Activated effector memory CD4-positive, alpha-beta T cell treated with Interleukin-2 at 50 U/mL for 16 hours (primary cell): ENCODE measurements around the gene CUTC.
"Not testable (repeated sequence)": the region's sequence is repeated elsewhere in the genome, so short reads cannot be mapped to it uniquely, and the experiment has no call there.

ENCODE experiments used
- DNase-seq: peaks from one replicate; pipeline ENCODE4 v3.0.0-alpha.2; 2020

CUTC gene

GRCh38 chr10:99743841-99744240, 11.8 kb downstream of the CUTC start:
- DNase-seq = no peak

- DNase-seq = not testable (repeated sequence)
These were observed 14.1 kb downstream of the CUTC start for GRCh38 chr10:99746166-99746565.

GRCh38 chr10:99748823-99749451, 16.9 kb downstream of the CUTC start:
- DNase-seq = no peak

- DNase-seq = no peak
These were observed 18.6 kb downstream of the CUTC start for GRCh38 chr10:99750641-99751040.

- DNase-seq = no peak
These were observed 22.6 kb downstream of the CUTC start for GRCh38 chr10:99754670-99755069.

GRCh38 chr10:99756159-99756558, 24.1 kb downstream of the CUTC start:
- DNase-seq = no peak

GRCh38 chr10:99758211-99758891, 26.3 kb downstream of the CUTC start:
- no peak for DNase-seq

- no peak for DNase-seq
These were observed 28.3 kb downstream of the CUTC start for GRCh38 chr10:99760321-99760720.

GRCh38 chr10:99761365-99761764, 29.3 kb downstream of the CUTC start:
- DNase-seq = no peak

GRCh38 chr10:99765672-99766301, 33.8 kb downstream of the CUTC start:
- DNase-seq = no peak

- no peak for DNase-seq
These were observed 34.3 kb downstream of the CUTC start for GRCh38 chr10:99766302-99766681.

- no peak for DNase-seq
These were observed 35.9 kb downstream of the CUTC start for GRCh38 chr10:99767901-99768300.

- DNase-seq = no peak
These were observed 36.5 kb downstream of the CUTC start for GRCh38 chr10:99768556-99768955.

- no peak for DNase-seq
These were observed 37.7 kb downstream of the CUTC start for GRCh38 chr10:99769706-99770105.

- DNase-seq = no peak
These were observed 38.5 kb downstream of the CUTC start for GRCh38 chr10:99770408-99771045.

- DNase-seq = no peak
These were observed 43.8 kb downstream of the CUTC start for GRCh38 chr10:99775850-99776249.

- DNase-seq = no peak
These were observed 46.1 kb downstream of the CUTC start for GRCh38 chr10:99777918-99778714.

- no peak for DNase-seq
These were observed 47.3 kb downstream of the CUTC start for GRCh38 chr10:99779335-99779734.

GRCh38 chr10:99781734-99782429, 49.8 kb downstream of the CUTC start:
- DNase-seq = no peak

GRCh38 chr10:99782447-99783286, 50.6 kb downstream of the CUTC start, which contains the start of gene ABCC2:
Gene ABCC2 (plus strand): TSS chr10:99782640. CDS start chr10:99782845, 205 bp downstream.
- DNase-seq = no peak

- DNase-seq = no peak
These were observed 52.1 kb downstream of the CUTC start for GRCh38 chr10:99784016-99784726.
